ENCODE data around the gene SHROOM3. TPM values are rescaled to one million over a fixed set of nuclear protein-coding genes. Genes with fewer than 3 reads are reported as not detected.

Gene SHROOM3
- total and polyA plus RNA-seq, 2 of the 13 experiments (the other 11 are each of a cell fraction or from before 2014, with no cell fraction given): 0.01 TPM; not detected in 1

- no peak for TF ChIP-seq AGO1 (IDR thresholded peaks at IDR 0.05; ENCODE audit: low read depth, low read length, poor library complexity, severe bottlenecking)
- TF ChIP-seq PBX2 (CRISPR knock-in tag; IDR thresholded peaks at IDR 0.05): no peak
- no peak for TF ChIP-seq ARNT2 (CRISPR knock-in tag; IDR thresholded peaks at IDR 0.05; ENCODE audit: low read depth)
- TF ChIP-seq TFAP4 (IDR thresholded peaks at IDR 0.05; ENCODE audit: borderline replicate concordance, low read depth): no peak
- TF ChIP-seq HNRNPL (IDR thresholded peaks at IDR 0.05; ENCODE audit: low read depth, low read length): no peak
- TF ChIP-seq SNAPC2 (CRISPR knock-in tag; IDR thresholded peaks at IDR 0.05): no peak
Observed at GRCh38 chr4:76677571-76678326, 242.7 kb downstream of the SHROOM3 start (continued).

- no peak for FAIRE-seq
- no peak for DNase-seq (ENCODE audit: low spot score)
- no peaks in the 10 kb centered on the region for H4K20me1 ChIP-seq (ENCODE audit: insufficient read depth, low read length)
- no peak overlapping the region for H3K27ac ChIP-seq (ENCODE audit: extremely low read length, insufficient read depth, low read length)
- BruUV-seq (replicated peaks): no TSS peak
- H3K27me3 ChIP-seq (ENCODE audit: control insufficient read depth in 1 of 2, insufficient read depth in 2 of 2, low read length in 2 of 2): no peaks in the 10 kb centered on the region; a peak in 2 of 5 replicates
- H3K4me2 ChIP-seq (ENCODE audit: low read depth, low read length): no peak overlapping the region
- no peak overlapping the region for H2AFZ ChIP-seq (ENCODE audit: low read length)
- peaks cover 7% of the 10 kb centered on the region; the same call in 1 of the 2 replicates for H3K4me1 ChIP-seq (ENCODE audit: insufficient read depth, low read length)
- no peak for TF ChIP-seq HOXA9 (CRISPR knock-in tag; IDR thresholded peaks at IDR 0.05; ENCODE audit: borderline replicate concordance)
- TF ChIP-seq DR1 (CRISPR knock-in tag; IDR thresholded peaks at IDR 0.05): no peak
- TF ChIP-seq TP53 (CRISPR knock-in tag; conservative IDR thresholded peaks at IDR 0.05): no peak
- TF ChIP-seq SNAPC2 (CRISPR knock-in tag; IDR thresholded peaks at IDR 0.05): no peak
- TF ChIP-seq ZNF253 (CRISPR knock-in tag; IDR thresholded peaks at IDR 0.05; ENCODE audit: borderline replicate concordance): no peak
- TF ChIP-seq ZNF503 (CRISPR knock-in tag; IDR thresholded peaks at IDR 0.05): no peak
- TF ChIP-seq ZBTB1 (CRISPR knock-in tag; IDR thresholded peaks at IDR 0.05; ENCODE audit: borderline replicate concordance): no peak
- TF ChIP-seq ZNF879 (CRISPR knock-in tag; IDR thresholded peaks at IDR 0.05): no peak
- no peak for TF ChIP-seq ZNF260 (CRISPR knock-in tag; IDR thresholded peaks at IDR 0.05; ENCODE audit: borderline replicate concordance, low read depth)
- no peak for TF ChIP-seq FOXM1 (CRISPR knock-in tag; IDR thresholded peaks at IDR 0.05)
- TF ChIP-seq ZNF605 (CRISPR knock-in tag; IDR thresholded peaks at IDR 0.05): no peak
- no peak for TF ChIP-seq TCF7 (IDR thresholded peaks at IDR 0.05; ENCODE audit: low read depth)
- TF ChIP-seq SP4 (CRISPR knock-in tag; IDR thresholded peaks at IDR 0.05): no peak
- in situ Hi-C loops (cut with HindIII; ENCODE audit: extremely low pct_ligation_motif_present, low pct_unique_long_range_greater_than_20kb) (no loop called here), intact Hi-C loops (cut with micrococcal nuclease; ENCODE audit: unreplicated experiment) (no loop called here)
- ATAC-seq: no peak
- H3K4me3 ChIP-seq (replicated peaks in 1 of 3; ENCODE audit: insufficient read depth in 1 of 3, low read depth in 2 of 3, low read length in 3 of 3): no peak overlapping the region
- no peaks in the 10 kb centered on the region for H3K36me3 ChIP-seq (replicated peaks in 1 of 2; ENCODE audit: control insufficient read depth in 1 of 2, insufficient read depth in 2 of 2, low read length in 2 of 2)
- no peak overlapping the region for H3K9ac ChIP-seq (ENCODE audit: insufficient read depth, low read depth, low read length)
- CTCF ChIA-PET (ENCODE audit: low intra/inter-chr PET ratio, low total read pairs): no interaction called here
- H3K9me3 ChIP-seq (ENCODE audit: low read length): no peaks in the 10 kb centered on the region
- 45% methylated on average over 4 of the region's 4 CpGs for WGBS (ENCODE audit: low lambda C conversion rate)
- POLR2A ChIA-PET: no interaction called here
- no peaks in the 10 kb centered on the region for H3K79me2 ChIP-seq (ENCODE audit: insufficient read depth, low read length)
Observed at GRCh38 chr4:76679691-76680090, 244.7 kb downstream of the SHROOM3 start.

Measured in HepG2 (cell line).